Neural crest cell (in vitro differentiated cells): ENCODE measurements around the gene TTLL7. TPM values are rescaled to one million over a fixed set of nuclear protein-coding genes. Genes with fewer than 3 reads are reported as not detected.

Source experiments
- DNase-seq: peaks from one replicate; pipeline ENCODE4 v3.0.0; 2021; ENCODE audit warnings: low read depth, mixed read lengths, low spot score
- H3K27ac Mint-ChIP-seq: one replicate; pipeline ENCODE4 v1.8.0; 2021; ENCODE audit warnings: mild to moderate bottlenecking, mixed read lengths; ENCODE audit not compliant: unreplicated experiment
- H3K27me3 Mint-ChIP-seq: 2 replicates; pipeline ENCODE4 v1.8.0; 2021; ENCODE audit warnings: low read depth, mild to moderate bottlenecking, mixed read lengths
- H3K36me3 Mint-ChIP-seq: 2 replicates; pipeline ENCODE4 v1.8.0; 2021; ENCODE audit warnings: low read depth, mild to moderate bottlenecking, mixed read lengths
- H3K4me1 Mint-ChIP-seq: 2 replicates; pipeline ENCODE4 v1.8.0; 2021; ENCODE audit warnings: mixed read lengths
- H3K4me3 Mint-ChIP-seq: one replicate; pipeline ENCODE4 v1.8.0; 2021; ENCODE audit warnings: mild to moderate bottlenecking, mixed read lengths
- H3K9me3 Mint-ChIP-seq: 2 replicates; pipeline ENCODE4 v1.8.0; 2021; ENCODE audit warnings: mixed read lengths
- total RNA-seq: library from RNA; stranded (reverse); gene quantifications from 2 replicates; pipeline ENCODE4 v1.2.1, GENCODE V29; 2021
- TF ChIP-seq, protein P1 (sequence below): fragments of 200-600 bp; sonication (generic); conservative IDR thresholded peaks from 2 replicates; pipeline ENCODE4 v1.5.0; 2021; ENCODE audit warnings: antibody characterized with exemption, mild to moderate bottlenecking

The TTLL7 gene
- total RNA-seq, 1 donor from 2014 or later, result 10.5 TPM

DNA sequence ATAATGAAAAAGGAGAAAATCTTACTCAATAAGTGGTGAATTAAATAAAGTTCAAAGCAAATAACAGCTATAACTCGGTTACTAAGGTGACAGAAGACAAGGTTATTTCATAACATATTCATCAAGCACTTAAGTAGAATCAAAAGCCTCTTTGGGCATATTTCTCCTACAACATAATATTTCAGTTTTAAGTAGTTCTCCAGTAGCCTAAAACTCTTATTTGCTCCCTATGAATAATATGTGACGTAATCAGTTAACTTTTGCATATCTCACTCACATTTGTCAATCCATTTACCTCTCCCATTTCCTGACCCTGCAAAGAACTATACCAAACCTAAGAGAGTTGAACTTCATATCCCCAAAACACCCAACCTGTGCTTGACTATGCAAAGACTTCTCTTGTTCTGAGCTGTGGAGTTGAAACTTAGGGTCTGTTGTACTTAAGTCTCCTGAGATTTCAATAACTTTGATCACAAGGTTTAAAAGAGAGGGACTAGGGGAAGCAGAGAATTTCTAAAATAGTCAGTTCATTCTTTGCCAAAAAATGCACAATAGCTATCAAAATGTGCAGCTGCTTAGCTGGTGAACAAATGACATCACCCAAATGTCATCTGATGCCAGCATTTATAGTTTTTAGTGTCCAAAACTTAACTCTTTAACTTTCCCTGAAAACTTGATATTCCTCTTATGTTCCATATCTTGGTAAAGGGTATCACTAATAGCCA is 37.2 kb downstream of the TTLL7 start:
- Mint-ChIP-seq H3K4me1 (no peaks in the 10 kb centered on the region), H3K36me3 (no peaks in the 10 kb centered on the region), H3K4me3 (no peak overlapping the region), H3K27ac (no peak overlapping the region), H3K9me3 (no peaks in the 10 kb centered on the region), H3K27me3 (no peaks in the 10 kb centered on the region)
- no peak for DNase-seq
- TF ChIP-seq, protein P1, sequence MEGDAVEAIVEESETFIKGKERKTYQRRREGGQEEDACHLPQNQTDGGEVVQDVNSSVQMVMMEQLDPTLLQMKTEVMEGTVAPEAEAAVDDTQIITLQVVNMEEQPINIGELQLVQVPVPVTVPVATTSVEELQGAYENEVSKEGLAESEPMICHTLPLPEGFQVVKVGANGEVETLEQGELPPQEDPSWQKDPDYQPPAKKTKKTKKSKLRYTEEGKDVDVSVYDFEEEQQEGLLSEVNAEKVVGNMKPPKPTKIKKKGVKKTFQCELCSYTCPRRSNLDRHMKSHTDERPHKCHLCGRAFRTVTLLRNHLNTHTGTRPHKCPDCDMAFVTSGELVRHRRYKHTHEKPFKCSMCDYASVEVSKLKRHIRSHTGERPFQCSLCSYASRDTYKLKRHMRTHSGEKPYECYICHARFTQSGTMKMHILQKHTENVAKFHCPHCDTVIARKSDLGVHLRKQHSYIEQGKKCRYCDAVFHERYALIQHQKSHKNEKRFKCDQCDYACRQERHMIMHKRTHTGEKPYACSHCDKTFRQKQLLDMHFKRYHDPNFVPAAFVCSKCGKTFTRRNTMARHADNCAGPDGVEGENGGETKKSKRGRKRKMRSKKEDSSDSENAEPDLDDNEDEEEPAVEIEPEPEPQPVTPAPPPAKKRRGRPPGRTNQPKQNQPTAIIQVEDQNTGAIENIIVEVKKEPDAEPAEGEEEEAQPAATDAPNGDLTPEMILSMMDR, result no peak

DNA sequence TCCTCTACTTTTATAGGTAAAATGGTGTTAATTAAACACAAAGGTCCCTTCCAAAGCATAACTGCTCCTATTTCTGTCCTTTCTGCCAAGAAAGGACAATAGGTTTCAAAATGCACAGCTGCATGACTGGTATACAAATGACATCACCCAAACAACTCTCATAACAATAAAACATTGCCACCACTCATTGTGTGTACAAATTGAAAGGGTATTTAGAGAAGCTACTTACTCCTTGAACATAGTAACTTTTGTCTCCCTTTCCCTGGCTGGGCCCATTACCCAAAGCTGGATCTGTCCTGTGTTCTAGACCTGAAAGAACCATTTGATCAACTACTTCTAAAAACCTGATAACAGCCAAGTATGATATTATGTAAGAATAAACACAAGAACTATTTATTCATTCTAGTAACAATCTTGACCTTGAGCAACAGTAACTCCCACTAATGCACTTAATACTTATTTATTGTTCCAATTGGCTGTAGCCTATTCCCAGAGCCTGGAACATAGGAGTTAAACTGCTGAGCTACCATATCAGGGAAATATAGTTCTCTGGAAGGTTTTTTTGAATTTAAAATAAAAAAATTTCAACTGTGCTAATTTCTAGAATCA is 38.2 kb downstream of the TTLL7 start:
- Mint-ChIP-seq H3K27ac (no peak overlapping the region), H3K9me3 (no peaks in the 10 kb centered on the region), H3K4me3 (no peak overlapping the region), H3K27me3 (no peaks in the 10 kb centered on the region), H3K36me3 (no peaks in the 10 kb centered on the region), H3K4me1 (no peaks in the 10 kb centered on the region)
- TF ChIP-seq, protein P1, result no peak
- DNase-seq, result no peak

DNA sequence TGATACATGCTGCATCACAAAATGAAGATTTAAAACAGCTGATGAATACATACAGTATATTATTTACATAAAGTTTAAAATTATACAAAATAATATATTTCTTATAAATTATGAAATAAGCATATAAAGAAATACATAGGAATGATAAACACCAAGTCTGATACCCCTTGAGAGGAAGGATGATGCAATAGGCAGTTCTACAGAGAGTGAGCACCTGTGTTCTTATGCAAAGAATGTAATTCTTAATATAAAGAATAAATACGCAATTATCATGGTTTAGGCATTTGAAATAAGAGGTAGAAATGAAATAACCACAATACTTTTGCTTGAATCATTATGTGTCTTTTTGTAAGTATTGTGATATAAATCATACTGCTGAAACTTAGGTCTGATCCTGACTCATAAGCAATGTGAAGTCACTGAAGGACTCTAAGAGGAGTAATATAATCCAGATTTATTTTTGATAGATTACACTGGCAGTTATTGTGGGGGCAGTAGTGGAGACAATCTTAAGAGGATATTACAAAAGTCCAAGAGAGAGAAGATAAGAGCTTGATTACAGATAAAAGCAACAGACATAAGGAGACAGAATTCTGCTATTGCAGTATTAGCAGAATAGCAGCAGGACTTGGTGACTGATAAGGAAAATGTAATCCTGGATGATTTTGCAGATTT is 39.0 kb downstream of the TTLL7 start:
- TF ChIP-seq, protein P1, result no peak

DNA sequence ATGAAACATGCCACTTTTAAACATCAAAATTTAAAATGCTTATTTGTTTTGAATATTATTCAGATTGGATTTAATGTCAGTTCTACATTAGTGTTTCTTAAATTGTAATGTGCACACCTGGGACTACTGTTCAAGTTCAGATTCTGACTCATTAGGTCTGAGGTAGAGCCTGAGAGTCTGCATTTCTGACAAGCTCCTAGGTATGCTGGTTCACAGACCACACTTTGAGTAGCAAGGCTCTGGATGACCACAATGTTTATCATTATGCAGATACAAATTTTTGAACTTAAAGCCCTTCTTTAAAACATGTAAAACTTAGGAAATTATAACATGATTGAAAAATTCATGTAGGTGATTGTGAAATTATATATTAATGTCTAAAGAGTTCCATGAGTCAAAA is 40.2 kb downstream of the TTLL7 start:
- TF ChIP-seq, protein P1, result no peak
- Mint-ChIP-seq H3K9me3 (no peaks in the 10 kb centered on the region), H3K4me1 (no peaks in the 10 kb centered on the region), H3K27ac (no peak overlapping the region), H3K36me3 (no peaks in the 10 kb centered on the region), H3K27me3 (no peaks in the 10 kb centered on the region), H3K4me3 (no peak overlapping the region)
- DNase-seq, result no peak

More for the DNA sequence above, 39.0 kb downstream of the TTLL7 start:
- DNase-seq, result no peak
- Mint-ChIP-seq H3K27ac (no peak overlapping the region), H3K4me1 (no peaks in the 10 kb centered on the region), H3K4me3 (no peak overlapping the region), H3K9me3 (no peaks in the 10 kb centered on the region), H3K36me3 (no peaks in the 10 kb centered on the region), H3K27me3 (no peaks in the 10 kb centered on the region)

GRCh38 chr1:83954166-83954823 is 44.6 kb downstream of the TTLL7 start:
- no peaks in the 10 kb centered on the region for H3K4me1 Mint-ChIP-seq
- H3K36me3 Mint-ChIP-seq, result no peaks in the 10 kb centered on the region
- DNase-seq, result no peak
- no peaks in the 10 kb centered on the region for H3K9me3 Mint-ChIP-seq
- no peak overlapping the region for H3K4me3 Mint-ChIP-seq
- TF ChIP-seq, protein P1, result no peak
- no peaks in the 10 kb centered on the region for H3K27me3 Mint-ChIP-seq
- H3K27ac Mint-ChIP-seq, result no peak overlapping the region
